Stimulated activated CD4-positive, alpha-beta T cell treated with anti-CD3 and anti-CD28 coated beads, TNF-alpha, amount 100 ng/mL, for 1 hour (primary cell): ENCODE results near the gene AUTS2.

Source experiments
- DNase-seq, 3 donors: peaks; one replicate each; pipeline ENCODE4 v3.0.0-alpha.2; 2020; ENCODE audit warnings: low read depth in 3 of 3, low spot score in 1 of 3

AUTS2 gene

GRCh38 chr7:69684369-69685292 lies 86.4 kb downstream of the AUTS2 start:
- DNase-seq, result no peak

DNA sequence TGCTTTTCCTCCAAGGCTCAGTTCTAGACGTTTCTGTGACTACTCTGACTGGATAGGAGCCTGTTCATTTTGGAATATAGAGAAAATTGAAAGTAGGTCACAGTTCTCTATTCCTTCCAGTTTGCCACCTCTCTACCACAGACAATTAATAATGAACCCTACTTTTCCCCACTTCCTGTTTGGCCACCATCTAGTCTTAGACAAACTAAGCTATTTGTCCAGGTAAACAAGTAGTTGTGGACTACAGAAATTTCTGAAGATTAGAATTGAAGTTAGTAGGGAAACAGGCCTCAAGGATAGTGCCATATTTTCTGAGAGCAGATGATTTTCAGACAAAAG lies 87.0 kb downstream of the AUTS2 start:
- no peak for DNase-seq

DNA sequence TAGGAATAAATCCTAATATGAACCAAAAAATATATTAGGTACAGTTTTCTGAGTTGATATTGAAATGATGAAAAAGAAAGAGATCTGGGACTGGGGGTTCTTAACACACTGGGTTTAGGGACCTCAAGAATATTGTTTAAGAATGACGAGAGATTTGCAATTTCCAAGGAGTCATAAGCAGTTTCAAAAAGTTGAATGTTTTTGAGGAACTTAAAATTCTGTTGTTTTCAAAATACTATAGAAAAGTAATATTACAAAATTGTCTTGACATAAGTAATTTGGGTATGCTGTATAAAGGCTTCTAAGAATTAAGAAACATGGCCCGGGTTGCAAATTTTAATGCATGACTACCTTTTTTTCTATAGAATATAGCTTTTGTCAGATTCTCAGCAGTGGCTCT lies 88.1 kb downstream of the AUTS2 start:
- no peak for DNase-seq

DNA sequence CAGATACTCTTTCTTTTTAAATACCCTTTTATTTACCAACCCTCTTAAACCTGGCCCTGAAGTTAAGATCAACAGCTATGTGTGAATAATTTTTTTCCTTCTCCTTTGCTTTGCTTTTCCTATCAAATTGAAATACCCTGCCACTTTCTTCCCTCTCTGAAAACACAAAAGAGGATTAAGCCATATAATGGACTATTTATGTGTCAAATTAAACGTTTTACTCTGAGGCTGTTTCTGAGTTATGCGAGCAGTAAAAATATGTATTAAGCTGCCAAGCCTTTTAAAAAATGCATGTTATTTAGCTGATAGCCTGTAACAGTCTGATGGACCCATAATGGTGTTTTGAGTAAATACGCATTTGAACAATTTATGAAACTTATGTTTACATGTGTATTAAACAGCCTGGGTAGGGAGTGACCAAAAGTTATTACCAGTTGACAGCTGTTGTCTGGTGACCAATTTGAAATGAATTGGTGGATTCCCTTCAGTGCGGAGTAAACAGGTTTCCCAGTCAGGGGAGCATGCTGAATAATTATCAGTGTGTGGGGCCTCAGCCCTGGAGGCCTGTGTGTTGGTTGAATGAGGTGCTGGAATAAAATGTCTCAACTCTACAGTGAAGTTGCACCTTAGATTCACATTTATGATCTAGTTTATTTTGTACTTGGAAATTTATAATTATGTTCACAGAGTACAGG lies 89.6 kb downstream of the AUTS2 start:
- DNase-seq, result no peak

DNA sequence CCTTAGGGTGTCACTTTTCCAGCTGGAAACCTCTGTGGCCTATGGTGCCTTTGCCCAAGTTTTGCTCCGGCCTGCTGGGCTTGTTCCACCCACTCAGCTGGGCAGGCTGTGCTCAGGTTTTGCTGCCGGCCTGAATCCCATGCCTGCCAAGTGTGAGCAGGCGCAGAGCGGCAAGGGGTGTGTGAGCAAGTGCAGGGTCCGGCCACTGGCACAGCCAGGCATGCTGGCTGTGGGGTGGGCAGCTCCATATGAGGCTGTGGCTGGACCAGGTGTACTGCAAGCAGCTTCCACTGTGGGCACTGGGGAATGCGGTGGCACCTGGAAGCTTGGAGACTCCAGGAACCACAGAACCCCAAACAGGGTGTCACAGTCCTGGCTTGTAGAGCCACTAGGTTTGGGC lies 92.1 kb downstream of the AUTS2 start:
- no peak for DNase-seq

DNA sequence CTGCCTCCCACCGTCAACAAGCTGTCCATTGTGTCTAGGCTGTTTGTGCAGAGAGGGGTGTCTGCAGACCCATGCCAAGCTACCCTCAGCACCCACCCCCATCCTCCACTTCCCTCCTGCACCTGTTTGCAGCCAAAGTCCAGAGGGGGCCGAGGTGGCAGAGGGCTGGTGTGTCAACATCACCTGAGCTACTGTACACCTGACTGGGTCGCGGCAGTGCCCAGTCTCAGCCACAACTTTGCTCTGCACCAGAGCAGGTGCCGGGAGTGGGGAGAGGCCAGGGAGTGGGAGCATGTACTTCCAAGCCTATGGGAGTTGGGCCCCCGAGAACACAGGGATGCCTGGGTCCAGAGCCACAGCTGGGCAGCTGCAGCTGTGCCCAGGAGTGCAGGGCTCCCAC lies 93.1 kb downstream of the AUTS2 start:
- DNase-seq, result no peak

- DNase-seq, result no peak
Observed at GRCh38 chr7:69691734-69692133, 93.5 kb downstream of the AUTS2 start.

- no peak for DNase-seq
Observed at GRCh38 chr7:69692611-69693010, 94.3 kb downstream of the AUTS2 start.

DNA sequence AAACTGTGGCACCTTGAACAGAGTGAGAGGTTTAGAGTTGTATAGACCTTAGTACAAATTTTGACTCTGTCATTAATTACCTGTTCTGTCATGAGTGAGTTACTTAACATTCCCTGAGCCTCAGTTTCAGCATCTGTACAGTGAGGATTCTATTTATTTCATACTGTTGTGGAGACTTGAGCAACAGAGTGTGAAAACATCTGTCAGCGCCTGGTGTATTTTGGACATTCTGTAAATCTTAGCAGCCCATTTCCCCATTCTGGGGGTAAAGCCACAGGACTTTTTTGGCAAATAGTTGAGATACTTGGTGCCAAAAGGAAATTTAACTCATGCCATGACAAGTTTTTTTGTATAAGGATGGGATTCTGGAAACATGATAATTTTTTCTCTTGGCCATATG lies 94.8 kb downstream of the AUTS2 start:
- DNase-seq, result no peak

- DNase-seq, result no peak
Observed at GRCh38 chr7:69696054-69696591, 97.8 kb downstream of the AUTS2 start.

- DNase-seq, result no peak
Observed at GRCh38 chr7:69696686-69697685, 98.7 kb downstream of the AUTS2 start.

GRCh38 chr7:69698109-69698825 lies 100.0 kb downstream of the AUTS2 start:
- no peak for DNase-seq

DNA sequence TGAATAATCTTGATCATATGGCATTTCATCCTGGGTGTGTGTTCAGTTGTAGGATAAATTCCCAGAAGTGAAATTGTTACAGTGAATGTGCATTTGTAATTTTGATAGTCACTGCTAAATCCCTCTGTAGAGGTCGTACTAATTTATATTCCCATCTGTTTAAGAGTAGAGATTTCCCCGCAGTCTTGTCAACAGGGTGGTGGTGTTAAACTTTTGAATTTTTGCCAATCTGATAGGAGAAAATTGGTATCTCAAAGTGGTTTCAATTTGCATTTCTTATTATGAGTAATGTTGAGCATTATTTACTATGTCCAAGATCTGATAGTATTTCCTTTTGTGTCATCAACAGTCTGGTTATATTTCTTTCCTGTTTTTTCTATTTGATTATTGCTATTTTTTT lies 101.7 kb downstream of the AUTS2 start:
- DNase-seq, result no peak

DNA sequence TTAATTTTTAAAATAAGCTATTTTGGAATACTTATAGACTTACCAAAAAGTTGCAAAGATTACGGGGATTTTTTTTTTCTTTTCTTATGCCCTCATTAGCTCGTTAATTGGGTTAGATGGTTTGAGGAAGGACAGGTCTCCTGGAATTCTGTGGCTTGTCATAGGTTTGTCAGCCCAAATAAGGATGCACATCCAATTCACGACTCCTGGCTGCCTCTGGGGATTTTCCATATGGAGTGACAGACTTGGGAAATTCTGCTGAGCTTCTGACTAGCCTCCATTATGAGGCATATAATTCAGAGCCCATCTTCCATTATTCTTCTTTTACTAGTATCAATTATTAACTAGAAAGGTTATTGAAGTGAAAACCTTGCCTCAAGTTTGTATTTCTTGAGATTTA lies 102.1 kb downstream of the AUTS2 start:
- DNase-seq, result no peak

GRCh38 chr7:69701288-69701687 lies 103.0 kb downstream of the AUTS2 start:
- no peak for DNase-seq

DNA sequence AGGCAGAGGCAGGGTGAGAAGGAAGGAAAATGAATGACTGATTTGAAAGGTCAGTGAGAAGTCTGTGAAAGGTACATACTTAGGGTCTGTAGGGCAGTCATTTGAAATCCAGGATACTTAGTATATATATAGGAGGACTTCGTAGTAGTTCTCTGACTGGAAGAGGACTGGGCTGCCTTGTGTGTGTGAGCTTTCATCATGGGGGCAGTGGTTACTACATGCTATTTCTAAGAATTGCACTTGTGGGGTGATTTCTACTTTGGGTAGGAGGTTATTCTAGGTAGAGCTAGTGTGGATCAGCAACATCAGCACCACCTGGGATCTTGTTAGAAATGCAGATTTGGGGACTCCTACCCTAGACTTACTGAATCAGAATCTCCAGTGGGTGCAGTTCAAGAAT lies 104.1 kb downstream of the AUTS2 start:
- no peak for DNase-seq

- DNase-seq, result no peak
Observed at GRCh38 chr7:69703099-69703498, 104.8 kb downstream of the AUTS2 start.

DNA sequence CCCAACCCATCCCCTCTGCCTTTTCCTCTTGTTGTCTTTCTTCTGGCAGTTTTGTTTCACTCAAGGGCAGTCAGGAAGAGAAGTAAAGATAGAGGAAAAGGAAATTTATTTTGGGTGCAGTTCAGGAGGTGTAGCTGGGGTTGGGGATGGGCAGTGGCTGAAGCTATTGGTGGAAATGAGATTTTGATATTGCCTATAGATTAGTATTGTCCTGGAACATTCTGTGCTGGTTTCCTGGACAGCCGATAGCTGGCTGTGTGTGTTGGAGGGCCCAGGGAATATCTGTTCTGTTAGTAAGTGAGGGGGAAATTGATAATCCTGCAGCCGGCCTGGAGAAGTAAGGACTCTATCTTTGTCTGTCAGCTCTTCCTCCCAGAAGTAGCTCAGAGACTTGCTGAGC lies 107.8 kb downstream of the AUTS2 start:
- no peak for DNase-seq

- no peak for DNase-seq
Observed at GRCh38 chr7:69708857-69709256, 110.6 kb downstream of the AUTS2 start.

- DNase-seq, result no peak
Observed at GRCh38 chr7:69710768-69711438, 112.6 kb downstream of the AUTS2 start.
